Erythroblast (primary cell): Measurements from ENCODE around the gene SLCO2A1.

Experiments used
- GATA1 ChIP-seq: IDR thresholded peaks from 2 replicates; pipeline ENCODE4 v1.6.1; 2011; ENCODE audit warnings: low read depth, mild to moderate bottlenecking, control low read depth, low read length, moderate library complexity
- POLR2A ChIP-seq: IDR thresholded peaks from 2 replicates; pipeline ENCODE4 v1.6.1; 2011; ENCODE audit warnings: mild to moderate bottlenecking, low read length

- TF ChIP-seq POLR2A (no peak), GATA1 (no peak)
Observed at GRCh38 chr3:133881492-133881891, 148.2 kb downstream of the SLCO2A1 start.
